DND-41 (cell line): ENCODE results near the gene NMBR.

ENCODE experiments used
- CTCF ChIP-seq: IDR thresholded peaks from 2 replicates; pipeline ENCODE4 v1.5.1; 2012; ENCODE audit warnings: borderline replicate concordance, low read length, moderate library complexity, mild to moderate bottlenecking; ENCODE audit not compliant: poor library complexity, severe bottlenecking; ENCODE audit errors: extremely low read depth
- EZH2 ChIP-seq: IDR thresholded peaks from 3 replicates; pipeline ENCODE4 v1.6.1; 2012; ENCODE audit warnings: borderline replicate concordance, low read depth, mild to moderate bottlenecking, moderate library complexity, low read length, inconsistent platforms; ENCODE audit not compliant: severe bottlenecking

- TF ChIP-seq CTCF (no peak), EZH2 (no peak)
Measured at GRCh38 chr6:142173980-142174379, 27.1 kb upstream of the NMBR start.
